Measurements from ENCODE around the gene RPUSD1. TPM values are rescaled to one million over a fixed set of nuclear protein-coding genes. Genes with fewer than 3 reads are reported as not detected.

RPUSD1 gene
- total RNA-seq, 4 donors from 2014 or later, result 5.9 to 80.0 (median 16.7) TPM

DNA sequence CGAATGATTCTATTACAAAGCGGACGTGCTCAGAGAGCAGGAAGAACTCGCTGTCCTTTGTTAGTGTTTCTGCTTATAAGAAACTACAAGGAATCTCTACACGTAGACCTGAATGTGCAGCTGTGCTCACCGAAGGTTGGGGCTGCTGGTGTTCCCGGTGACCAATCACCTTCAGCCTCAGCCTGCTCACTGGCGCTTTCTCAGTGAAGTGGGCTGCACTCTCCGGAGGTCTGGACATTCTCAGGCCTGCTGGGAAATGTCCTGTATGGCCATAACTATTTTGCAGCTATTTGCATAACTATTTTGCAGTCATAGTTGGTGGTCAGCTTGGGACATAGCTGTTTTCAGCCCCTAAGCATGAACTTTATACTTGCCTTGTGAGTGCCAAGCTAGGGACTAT lies 37.7 kb downstream of the RPUSD1 start:
- no peak for TF ChIP-seq POLR2A (IDR thresholded peaks at IDR 0.05)
- TF ChIP-seq, protein P1, sequence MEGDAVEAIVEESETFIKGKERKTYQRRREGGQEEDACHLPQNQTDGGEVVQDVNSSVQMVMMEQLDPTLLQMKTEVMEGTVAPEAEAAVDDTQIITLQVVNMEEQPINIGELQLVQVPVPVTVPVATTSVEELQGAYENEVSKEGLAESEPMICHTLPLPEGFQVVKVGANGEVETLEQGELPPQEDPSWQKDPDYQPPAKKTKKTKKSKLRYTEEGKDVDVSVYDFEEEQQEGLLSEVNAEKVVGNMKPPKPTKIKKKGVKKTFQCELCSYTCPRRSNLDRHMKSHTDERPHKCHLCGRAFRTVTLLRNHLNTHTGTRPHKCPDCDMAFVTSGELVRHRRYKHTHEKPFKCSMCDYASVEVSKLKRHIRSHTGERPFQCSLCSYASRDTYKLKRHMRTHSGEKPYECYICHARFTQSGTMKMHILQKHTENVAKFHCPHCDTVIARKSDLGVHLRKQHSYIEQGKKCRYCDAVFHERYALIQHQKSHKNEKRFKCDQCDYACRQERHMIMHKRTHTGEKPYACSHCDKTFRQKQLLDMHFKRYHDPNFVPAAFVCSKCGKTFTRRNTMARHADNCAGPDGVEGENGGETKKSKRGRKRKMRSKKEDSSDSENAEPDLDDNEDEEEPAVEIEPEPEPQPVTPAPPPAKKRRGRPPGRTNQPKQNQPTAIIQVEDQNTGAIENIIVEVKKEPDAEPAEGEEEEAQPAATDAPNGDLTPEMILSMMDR (IDR thresholded peaks at IDR 0.05), result no peak
- Histone ChIP-seq H3K27me3 (no peaks in the 10 kb centered on the region), H3K4me3 (no peak overlapping the region), H3K36me3 (no peaks in the 10 kb centered on the region), H3K4me1 (no peaks in the 10 kb centered on the region), H3K9me3 (no peaks in the 10 kb centered on the region), H3K27ac (no peak overlapping the region)
- DNase-seq, result no peak
- intact Hi-C loops (cut with DNase I; ENCODE audit: low total_unique reads), result no loop called here

DNA sequence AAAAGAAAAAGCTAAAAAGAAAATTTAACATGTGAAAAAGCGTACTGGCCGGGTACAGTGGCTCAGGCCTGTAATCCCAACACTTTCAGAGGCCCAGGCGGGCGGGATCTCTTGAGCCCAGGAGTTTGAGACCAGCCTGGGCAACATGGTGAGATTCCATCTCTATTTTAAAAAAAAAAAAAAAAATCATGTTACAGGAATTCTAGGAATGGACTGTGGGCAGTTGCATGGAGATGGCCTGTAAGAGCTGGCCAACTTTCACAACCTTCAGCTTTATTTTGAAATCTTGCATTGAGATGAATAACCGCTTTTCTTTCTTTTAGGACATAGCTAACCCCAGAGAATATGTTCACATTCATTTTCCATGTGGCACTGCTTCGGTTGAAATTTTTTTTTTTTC lies 39.2 kb downstream of the RPUSD1 start:
- Histone ChIP-seq H3K36me3 (no peaks in the 10 kb centered on the region), H3K27ac (no peak overlapping the region), H3K27me3 (no peaks in the 10 kb centered on the region), H3K4me3 (no peak overlapping the region), H3K4me1 (no peaks in the 10 kb centered on the region), H3K9me3 (no peaks in the 10 kb centered on the region)
- intact Hi-C loops (cut with DNase I; ENCODE audit: low total_unique reads), result no loop called here
- no peak for DNase-seq
- TF ChIP-seq, protein P1 (IDR thresholded peaks at IDR 0.05), result no peak
- TF ChIP-seq POLR2A (IDR thresholded peaks at IDR 0.05), result no peak

DNA sequence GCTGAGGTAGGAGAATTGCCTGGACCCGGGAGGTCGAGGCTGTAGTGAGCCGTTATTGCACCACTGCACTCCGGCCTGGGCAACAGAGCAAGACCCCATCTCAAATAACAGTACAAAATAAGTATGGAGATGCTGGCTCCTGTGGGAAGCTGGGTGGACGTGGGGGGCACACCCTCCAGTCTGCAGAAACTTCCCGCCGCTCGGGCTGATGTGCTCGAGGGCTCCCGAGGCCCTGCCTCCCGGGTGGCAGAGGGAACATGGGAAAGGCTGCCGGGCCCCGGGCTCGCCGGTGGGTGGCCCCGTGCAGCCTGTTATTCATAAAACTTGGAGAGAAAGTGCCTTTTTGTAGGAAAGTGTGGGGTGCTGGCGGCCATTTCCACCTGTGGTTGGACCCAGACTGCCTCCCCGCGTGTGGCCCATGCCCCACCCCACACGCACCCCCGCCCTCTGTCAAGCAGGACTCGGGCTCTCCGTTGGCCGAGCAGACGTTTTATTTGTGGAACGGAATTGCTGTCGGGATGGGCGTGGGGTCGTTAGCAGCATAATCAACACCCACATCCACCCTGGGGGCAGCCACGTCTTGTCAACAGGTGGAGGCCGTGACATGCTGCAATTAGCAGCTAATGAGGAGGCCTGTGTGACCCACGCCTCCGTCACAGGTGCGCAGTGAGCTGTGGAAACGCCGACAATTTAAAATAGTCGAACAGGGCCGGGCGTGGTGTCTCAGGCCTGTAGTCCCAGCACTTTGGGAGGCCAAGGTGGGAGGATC lies 40.0 kb downstream of the RPUSD1 start:
- Histone ChIP-seq H3K27ac (no peak overlapping the region), H3K4me1 (no peaks in the 10 kb centered on the region), H3K27me3 (no peaks in the 10 kb centered on the region), H3K4me3 (no peak overlapping the region), H3K36me3 (no peaks in the 10 kb centered on the region), H3K9me3 (no peaks in the 10 kb centered on the region)
- intact Hi-C loops (cut with DNase I; ENCODE audit: low total_unique reads), result no loop called here
- TF ChIP-seq, protein P1 (IDR thresholded peaks at IDR 0.05), result no peak
- no peak for TF ChIP-seq POLR2A (IDR thresholded peaks at IDR 0.05)
- no peak for DNase-seq

DNA sequence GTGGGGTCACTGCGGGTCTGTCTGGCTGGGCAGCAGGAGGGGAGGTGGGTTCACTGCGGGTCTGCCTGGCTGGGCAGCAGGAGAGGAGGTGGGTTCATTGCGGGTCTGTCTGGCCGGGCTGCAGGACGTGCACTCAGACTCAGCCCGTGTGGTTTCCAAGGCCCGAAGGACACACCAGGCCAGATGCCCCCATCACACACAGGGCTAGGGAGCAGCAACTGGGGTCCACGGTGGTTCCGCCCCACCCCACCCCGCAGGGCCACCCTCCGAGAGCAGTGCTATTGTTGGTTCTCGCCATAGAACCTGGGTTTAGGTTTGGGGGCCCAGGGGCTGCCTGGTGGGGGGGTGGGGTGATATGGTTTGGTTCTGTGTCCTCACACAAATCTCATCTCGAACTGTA lies 41.5 kb downstream of the RPUSD1 start:
- DNase-seq, result no peak
- Histone ChIP-seq H3K36me3 (no peaks in the 10 kb centered on the region), H3K27ac (no peak overlapping the region), H3K4me1 (no peaks in the 10 kb centered on the region), H3K9me3 (no peaks in the 10 kb centered on the region), H3K4me3 (no peak overlapping the region), H3K27me3 (no peaks in the 10 kb centered on the region)
- no peak for TF ChIP-seq POLR2A (IDR thresholded peaks at IDR 0.05)
- TF ChIP-seq, protein P1 (IDR thresholded peaks at IDR 0.05), result no peak
- intact Hi-C loops (cut with DNase I; ENCODE audit: low total_unique reads), result no loop called here

DNA sequence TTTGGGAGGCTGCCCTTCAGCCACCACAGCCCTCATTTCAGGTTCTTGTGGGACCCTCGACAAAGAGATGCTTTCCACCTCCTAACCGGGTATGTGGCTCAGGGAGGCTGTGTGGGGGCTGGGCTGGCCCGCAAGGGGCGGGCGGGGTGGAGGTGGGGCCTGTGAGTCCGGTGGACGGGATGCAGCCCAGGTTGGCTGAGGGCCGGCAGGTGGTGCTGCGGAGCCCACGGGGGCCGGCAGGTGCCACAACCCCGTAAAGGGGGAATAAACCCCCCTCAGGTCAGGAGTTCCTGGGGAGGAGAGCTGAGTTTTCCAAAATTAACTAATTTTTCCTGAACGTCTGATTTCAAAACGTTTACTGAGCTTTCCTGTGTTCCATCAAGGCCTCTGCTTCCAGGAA lies 42.4 kb downstream of the RPUSD1 start:
- Histone ChIP-seq H3K4me1 (peaks cover 0 to 3% of the 10 kb centered on the region in 2 donors), H3K4me3 (no peak overlapping the region), H3K36me3 (no peaks in the 10 kb centered on the region), H3K27me3 (no peaks in the 10 kb centered on the region), H3K27ac (no peak overlapping the region), H3K9me3 (no peaks in the 10 kb centered on the region)
- TF ChIP-seq, protein P1 (IDR thresholded peaks at IDR 0.05), result no peak
- no peak for TF ChIP-seq POLR2A (IDR thresholded peaks at IDR 0.05)
- intact Hi-C loops (cut with DNase I; ENCODE audit: low total_unique reads), result no loop called here
- DNase-seq, result no peak

Data from uterus (tissue), 4 donors.